Measurements from ENCODE around the gene MVD. TPM values are rescaled to one million over a fixed set of nuclear protein-coding genes. Genes with fewer than 3 reads are reported as not detected.

Gene MVD
- total and polyA plus RNA-seq, 2 of the 13 experiments (the other 11 are each of a cell fraction or from before 2014, with no cell fraction given) = 28.1 to 187 TPM

DNA sequence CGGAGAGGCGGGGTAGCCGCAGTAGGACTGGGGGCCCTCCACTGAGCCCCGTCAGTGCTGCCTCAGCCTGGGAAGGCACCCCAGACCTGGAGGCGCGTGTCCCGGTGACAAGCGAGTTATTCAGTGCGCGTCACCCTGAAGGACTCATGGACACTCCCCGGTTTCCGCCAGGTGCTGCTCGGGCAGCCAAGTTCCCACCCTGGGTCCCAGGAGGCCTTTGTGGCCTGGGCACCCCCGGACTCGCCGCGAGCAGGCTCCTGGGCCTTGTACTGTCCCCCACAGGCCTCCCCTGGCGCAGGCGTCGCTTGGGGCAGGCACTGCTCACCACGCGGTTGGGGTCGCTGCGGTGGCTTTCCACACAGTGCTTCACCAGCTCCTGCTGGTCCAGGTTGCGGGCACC lies 35.8 kb upstream of the MVD start:
- 97% methylated on average over 13 of the region's 25 CpGs for WGBS (ENCODE audit: low lambda C conversion rate)
- ChIA-PET POLR2A (no interaction called here), CTCF (ENCODE audit: low intra/inter-chr PET ratio, low total read pairs) (interaction anchor here (1.3 kb wide), 1 partner anchor 18 kb away, joined by 4 read pairs; no protein-coding TSS in a partner anchor)
- Histone ChIP-seq H4K20me1 (ENCODE audit: insufficient read depth, low read length) (no peaks in the 10 kb centered on the region), H2AFZ (ENCODE audit: low read length) (no peak overlapping the region), H3K4me3 (replicated peaks in 1 of 3; ENCODE audit: insufficient read depth in 1 of 3, low read depth in 2 of 3, low read length in 3 of 3) (no peak overlapping the region), H3K36me3 (replicated peaks in 1 of 2; ENCODE audit: control insufficient read depth in 1 of 2, insufficient read depth in 2 of 2, low read length in 2 of 2) (peaks cover 11 to 12% of the 10 kb centered on the region in 2 experiments; a peak in 4 of 5 replicates), H3K9me3 (ENCODE audit: low read length) (no peaks in the 10 kb centered on the region), H3K79me2 (ENCODE audit: insufficient read depth, low read length) (no peaks in the 10 kb centered on the region), H3K27me3 (ENCODE audit: control insufficient read depth in 1 of 2, insufficient read depth in 2 of 2, low read length in 2 of 2) (peaks cover 8 to 10% of the 10 kb centered on the region in 2 experiments; a peak in 3 of 5 replicates), H3K9ac (ENCODE audit: insufficient read depth, low read depth, low read length) (no peak overlapping the region), H3K4me1 (ENCODE audit: insufficient read depth, low read length) (peaks cover 49% of the 10 kb centered on the region), H3K4me2 (ENCODE audit: low read depth, low read length) (no peak overlapping the region), H3K27ac (ENCODE audit: extremely low read length, insufficient read depth, low read length) (no peak overlapping the region)
- DNase-seq (ENCODE audit: low spot score) = no peak
- TF ChIP-seq ZNF530 (CRISPR knock-in tag; IDR thresholded peaks at IDR 0.05; ENCODE audit: low read depth) = no peak
- TF ChIP-seq, protein P1, sequence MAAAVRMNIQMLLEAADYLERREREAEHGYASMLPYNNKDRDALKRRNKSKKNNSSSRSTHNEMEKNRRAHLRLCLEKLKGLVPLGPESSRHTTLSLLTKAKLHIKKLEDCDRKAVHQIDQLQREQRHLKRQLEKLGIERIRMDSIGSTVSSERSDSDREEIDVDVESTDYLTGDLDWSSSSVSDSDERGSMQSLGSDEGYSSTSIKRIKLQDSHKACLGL (CRISPR knock-in tag; IDR thresholded peaks at IDR 0.05) = 0 out of 2 replicates have a peak, but pooled peaks have one; percentile 20
- intact Hi-C loops (cut with micrococcal nuclease; ENCODE audit: unreplicated experiment) (no loop called here), in situ Hi-C loops (cut with HindIII; ENCODE audit: extremely low pct_ligation_motif_present, low pct_unique_long_range_greater_than_20kb) (no loop called here)
- FAIRE-seq = no peak
- no TSS peak for BruUV-seq (replicated peaks)
- no peak for ATAC-seq

DNA sequence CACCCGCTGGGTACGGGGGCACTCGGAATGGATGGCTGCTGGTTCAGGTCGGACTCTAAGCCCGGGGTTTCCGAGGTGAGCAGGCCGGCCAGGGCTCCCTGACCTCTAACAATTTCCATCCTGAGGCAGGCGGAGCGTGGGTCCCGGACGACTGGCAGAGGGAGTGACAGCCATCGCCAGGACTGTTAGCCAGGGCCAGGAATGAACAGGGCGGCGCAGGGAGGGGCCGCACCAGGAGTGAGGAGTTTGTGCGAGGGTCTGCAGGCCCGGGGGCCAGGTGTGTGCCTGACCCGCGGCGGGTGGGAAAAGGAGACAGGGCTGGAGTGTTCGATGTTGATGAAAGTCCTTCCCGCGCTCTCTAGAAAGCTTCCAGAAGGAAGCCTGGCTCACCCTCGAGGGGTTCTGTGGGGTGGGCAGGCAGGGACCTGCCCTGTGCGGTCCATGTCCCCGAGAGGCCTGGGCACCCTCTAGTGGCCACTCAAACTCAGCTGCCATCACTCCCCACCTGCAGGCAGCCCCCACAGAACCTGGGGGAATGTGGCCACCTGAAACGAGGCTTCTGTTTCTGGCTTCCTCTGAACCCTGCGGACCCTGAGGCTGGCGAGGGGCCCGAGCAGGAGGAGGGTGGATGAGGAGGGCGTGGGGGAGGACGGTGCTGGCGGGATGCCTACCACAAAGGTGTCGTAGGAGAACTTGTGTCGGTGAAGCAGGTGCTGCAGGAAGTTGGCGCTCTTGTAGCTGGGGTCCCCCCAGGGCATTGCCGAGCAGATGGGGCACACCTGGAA lies 35.1 kb upstream of the MVD start:
- BruUV-seq (replicated peaks) = no TSS peak
- ATAC-seq (peak; percentile 12; the same call in 2 of the 3 replicates), FAIRE-seq (peak; percentile 4), DNase-seq (ENCODE audit: low spot score) (no peak)
- Histone ChIP-seq H3K79me2 (ENCODE audit: insufficient read depth, low read length) (no peaks in the 10 kb centered on the region), H3K9me3 (ENCODE audit: low read length) (no peaks in the 10 kb centered on the region), H3K9ac (ENCODE audit: insufficient read depth, low read depth, low read length) (no peak overlapping the region), H3K4me1 (ENCODE audit: insufficient read depth, low read length) (peaks cover 42% of the 10 kb centered on the region), H3K4me2 (ENCODE audit: low read depth, low read length) (no peak overlapping the region), H2AFZ (ENCODE audit: low read length) (no peak overlapping the region), H4K20me1 (ENCODE audit: insufficient read depth, low read length) (no peaks in the 10 kb centered on the region), H3K27ac (ENCODE audit: extremely low read length, insufficient read depth, low read length) (no peak overlapping the region), H3K27me3 (ENCODE audit: control insufficient read depth in 1 of 2, insufficient read depth in 2 of 2, low read length in 2 of 2) (peaks cover 8 to 16% of the 10 kb centered on the region in 2 experiments; a peak in 3 of 5 replicates), H3K4me3 (replicated peaks in 1 of 3; ENCODE audit: insufficient read depth in 1 of 3, low read depth in 2 of 3, low read length in 3 of 3) (no peak overlapping the region), H3K36me3 (replicated peaks in 1 of 2; ENCODE audit: control insufficient read depth in 1 of 2, insufficient read depth in 2 of 2, low read length in 2 of 2) (peaks cover 11 to 12% of the 10 kb centered on the region in 2 experiments; a peak in 4 of 5 replicates)
- intact Hi-C loops (cut with micrococcal nuclease; ENCODE audit: unreplicated experiment) (no loop called here), in situ Hi-C loops (cut with HindIII; ENCODE audit: extremely low pct_ligation_motif_present, low pct_unique_long_range_greater_than_20kb) (no loop called here)
- ChIA-PET POLR2A (no interaction called here), CTCF (ENCODE audit: low intra/inter-chr PET ratio, low total read pairs) (interaction anchor here (1.3 kb wide), 1 partner anchor 17 kb away, joined by 4 read pairs; no protein-coding TSS in a partner anchor)
- WGBS (ENCODE audit: low lambda C conversion rate) = 92% methylated on average over 37 of the region's 37 CpGs
- TF ChIP-seq ARID2 (CRISPR knock-in tag; IDR thresholded peaks at IDR 0.05; ENCODE audit: borderline replicate concordance) = no peak
- TF ChIP-seq, protein P2, sequence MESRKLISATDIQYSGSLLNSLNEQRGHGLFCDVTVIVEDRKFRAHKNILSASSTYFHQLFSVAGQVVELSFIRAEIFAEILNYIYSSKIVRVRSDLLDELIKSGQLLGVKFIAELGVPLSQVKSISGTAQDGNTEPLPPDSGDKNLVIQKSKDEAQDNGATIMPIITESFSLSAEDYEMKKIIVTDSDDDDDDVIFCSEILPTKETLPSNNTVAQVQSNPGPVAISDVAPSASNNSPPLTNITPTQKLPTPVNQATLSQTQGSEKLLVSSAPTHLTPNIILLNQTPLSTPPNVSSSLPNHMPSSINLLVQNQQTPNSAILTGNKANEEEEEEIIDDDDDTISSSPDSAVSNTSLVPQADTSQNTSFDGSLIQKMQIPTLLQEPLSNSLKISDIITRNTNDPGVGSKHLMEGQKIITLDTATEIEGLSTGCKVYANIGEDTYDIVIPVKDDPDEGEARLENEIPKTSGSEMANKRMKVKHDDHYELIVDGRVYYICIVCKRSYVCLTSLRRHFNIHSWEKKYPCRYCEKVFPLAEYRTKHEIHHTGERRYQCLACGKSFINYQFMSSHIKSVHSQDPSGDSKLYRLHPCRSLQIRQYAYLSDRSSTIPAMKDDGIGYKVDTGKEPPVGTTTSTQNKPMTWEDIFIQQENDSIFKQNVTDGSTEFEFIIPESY (CRISPR knock-in tag; IDR thresholded peaks at IDR 0.05) = peak; percentile 23; the same call in 1 of the 2 replicates
- TF ChIP-seq, protein P3, sequence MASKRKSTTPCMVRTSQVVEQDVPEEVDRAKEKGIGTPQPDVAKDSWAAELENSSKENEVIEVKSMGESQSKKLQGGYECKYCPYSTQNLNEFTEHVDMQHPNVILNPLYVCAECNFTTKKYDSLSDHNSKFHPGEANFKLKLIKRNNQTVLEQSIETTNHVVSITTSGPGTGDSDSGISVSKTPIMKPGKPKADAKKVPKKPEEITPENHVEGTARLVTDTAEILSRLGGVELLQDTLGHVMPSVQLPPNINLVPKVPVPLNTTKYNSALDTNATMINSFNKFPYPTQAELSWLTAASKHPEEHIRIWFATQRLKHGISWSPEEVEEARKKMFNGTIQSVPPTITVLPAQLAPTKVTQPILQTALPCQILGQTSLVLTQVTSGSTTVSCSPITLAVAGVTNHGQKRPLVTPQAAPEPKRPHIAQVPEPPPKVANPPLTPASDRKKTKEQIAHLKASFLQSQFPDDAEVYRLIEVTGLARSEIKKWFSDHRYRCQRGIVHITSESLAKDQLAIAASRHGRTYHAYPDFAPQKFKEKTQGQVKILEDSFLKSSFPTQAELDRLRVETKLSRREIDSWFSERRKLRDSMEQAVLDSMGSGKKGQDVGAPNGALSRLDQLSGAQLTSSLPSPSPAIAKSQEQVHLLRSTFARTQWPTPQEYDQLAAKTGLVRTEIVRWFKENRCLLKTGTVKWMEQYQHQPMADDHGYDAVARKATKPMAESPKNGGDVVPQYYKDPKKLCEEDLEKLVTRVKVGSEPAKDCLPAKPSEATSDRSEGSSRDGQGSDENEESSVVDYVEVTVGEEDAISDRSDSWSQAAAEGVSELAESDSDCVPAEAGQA (IDR thresholded peaks at IDR 0.05; ENCODE audit: low read depth) = no peak
- TF ChIP-seq, protein P3 (CRISPR knock-in tag; IDR thresholded peaks at IDR 0.05; ENCODE audit: borderline replicate concordance) = no peak
- TF ChIP-seq XRCC5 (optimal IDR thresholded peaks at IDR 0.05; ENCODE audit: low read length) = peak; percentile 82
- TF ChIP-seq ZNF274 (CRISPR knock-in tag; IDR thresholded peaks at IDR 0.05) = 0 out of 2 replicates have a peak, but pooled peaks have one; percentile 10

All from HepG2 (cell line).